Measurements from ENCODE around the gene DNAJB2. TPM values are rescaled to one million over a fixed set of nuclear protein-coding genes. Genes with fewer than 3 reads are reported as not detected.

DNAJB2 gene
- total and polyA plus RNA-seq, 2 of the 8 experiments (the other 6 are each of a cell fraction or from before 2014, with no cell fraction given) = 21.0 to 26.3 TPM

- no peak for TF ChIP-seq CTCF (IDR thresholded peaks at IDR 0.05; ENCODE audit: control extremely low read depth in 1 of 3, insufficient read depth in 1 of 3, low read depth in 1 of 3, low read length in 3 of 3)
- no peak for TF ChIP-seq KDM4A (IDR thresholded peaks at IDR 0.05; ENCODE audit: low read depth, low read length, severe bottlenecking)
- TF ChIP-seq NRF1 (IDR thresholded peaks at IDR 0.05; ENCODE audit: low read depth, low read length) = no peak
These were observed 2.4 kb downstream of the DNAJB2 start (continued) for GRCh38 chr2:219281588-219281987.

All from H1 (cell line).